Measurements from ENCODE around the gene ABCC1. TPM values are rescaled to one million over a fixed set of nuclear protein-coding genes. Genes with fewer than 3 reads are reported as not detected.

Gene ABCC1
- polyA plus RNA-seq, 3 donors: 1.4 to 23.6 (median 3.0) TPM

- TF ChIP-seq CTCF (IDR thresholded peaks at IDR 0.05): no peak
- no peak overlapping the region for H3K4me3 Mint-ChIP-seq
These were observed 36.8 kb downstream of the ABCC1 start for GRCh38 chr16:15986261-15986660.

GRCh38 chr16:15988268-15989013, 39.0 kb downstream of the ABCC1 start:
- H3K4me3 Mint-ChIP-seq: no peak overlapping the region
- intact Hi-C loops (cut with micrococcal nuclease): no loop called here
- TF ChIP-seq CTCF (IDR thresholded peaks at IDR 0.05): no peak
- Histone ChIP-seq H3K79me2 (ENCODE audit: insufficient read depth, low read length) (peaks cover 63% of the 10 kb centered on the region), H3K4me2 (replicated peaks; ENCODE audit: extremely low read depth, low read length, poor library complexity, severe bottlenecking) (no peak overlapping the region), H2AFZ (ENCODE audit: insufficient read depth, low read depth, low read length, poor library complexity, severe bottlenecking) (no peak overlapping the region), H3K9me3 (replicated peaks in 1 of 2; ENCODE audit: control insufficient read depth in 1 of 2, insufficient read depth in 1 of 2, low read length in 2 of 2) (no peaks in the 10 kb centered on the region), H3K9ac (ENCODE audit: insufficient read depth, low read length, poor library complexity, severe bottlenecking) (no peak overlapping the region), H3K4me1 (ENCODE audit: control insufficient read depth in 1 of 2, insufficient read depth in 2 of 2, low read length in 2 of 2) (peaks cover 9 to 15% of the 10 kb centered on the region in 2 donors), H3K36me3 (replicated peaks in 1 of 2; ENCODE audit: control insufficient read depth in 1 of 2, insufficient read depth in 2 of 2, low read length in 2 of 2) (peaks cover 0 to 22% of the 10 kb centered on the region in 2 donors), H3K4me3 (replicated peaks in 1 of 3; ENCODE audit: low read depth in 2 of 3, low read length in 3 of 3) (no peak overlapping the region), H4K20me1 (ENCODE audit: insufficient read depth, low read length) (peaks cover 100% of the 10 kb centered on the region), H3K27me3 (ENCODE audit: control insufficient read depth in 2 of 2, insufficient read depth in 2 of 2, low read length in 2 of 2) (no peaks in the 10 kb centered on the region), H3K27ac (ENCODE audit: low read depth in 1 of 2, low read length in 2 of 2) (peak overlapping the region in 1 of 2 donors; percentile 22)
- H3K4me1 Mint-ChIP-seq: peaks cover 31% of the 10 kb centered on the region
- peak overlapping the region in 6 of 7 donors; percentile 17 to 83 (median 38) for H3K27ac Mint-ChIP-seq
- 8% methylated on average over 3 of the region's 5 CpGs for WGBS (ENCODE audit: insufficient coverage)
- peaks cover 13 to 32% of the 10 kb centered on the region in 2 donors for H3K36me3 Mint-ChIP-seq
- peaks cover 0 to 4% (median 0%) of the 10 kb centered on the region in 7 donors for H3K9me3 Mint-ChIP-seq
- peaks cover 0 to 1% (median 0%) of the 10 kb centered on the region in 3 donors for H3K27me3 Mint-ChIP-seq (ENCODE audit: low read depth in 3 of 3)
- no peak for DNase-seq

More at GRCh38 chr16:15986261-15986660, 36.8 kb downstream of the ABCC1 start:
- Histone ChIP-seq H3K9ac (ENCODE audit: insufficient read depth, low read length, poor library complexity, severe bottlenecking) (no peak overlapping the region), H3K27me3 (ENCODE audit: control insufficient read depth in 2 of 2, insufficient read depth in 2 of 2, low read length in 2 of 2) (no peaks in the 10 kb centered on the region), H3K36me3 (replicated peaks in 1 of 2; ENCODE audit: control insufficient read depth in 1 of 2, insufficient read depth in 2 of 2, low read length in 2 of 2) (peaks cover 0 to 10% of the 10 kb centered on the region in 2 donors), H3K4me1 (ENCODE audit: control insufficient read depth in 1 of 2, insufficient read depth in 2 of 2, low read length in 2 of 2) (peaks cover 9 to 15% of the 10 kb centered on the region in 2 donors), H3K27ac (ENCODE audit: low read depth in 1 of 2, low read length in 2 of 2) (no peak overlapping the region), H3K79me2 (ENCODE audit: insufficient read depth, low read length) (peaks cover 63% of the 10 kb centered on the region), H4K20me1 (ENCODE audit: insufficient read depth, low read length) (peaks cover 88% of the 10 kb centered on the region), H2AFZ (ENCODE audit: insufficient read depth, low read depth, low read length, poor library complexity, severe bottlenecking) (no peak overlapping the region), H3K4me2 (replicated peaks; ENCODE audit: extremely low read depth, low read length, poor library complexity, severe bottlenecking) (no peak overlapping the region), H3K9me3 (replicated peaks in 1 of 2; ENCODE audit: control insufficient read depth in 1 of 2, insufficient read depth in 1 of 2, low read length in 2 of 2) (peaks cover 15 to 19% of the 10 kb centered on the region in 2 donors), H3K4me3 (replicated peaks in 1 of 3; ENCODE audit: low read depth in 2 of 3, low read length in 3 of 3) (no peak overlapping the region)
- Mint-ChIP-seq H3K36me3 (peaks cover 11 to 41% of the 10 kb centered on the region in 2 donors), H3K27me3 (ENCODE audit: low read depth in 3 of 3) (peaks cover 0 to 1% (median 0%) of the 10 kb centered on the region in 3 donors), H3K9me3 (peaks cover 13 to 18% (median 14%) of the 10 kb centered on the region in 7 donors), H3K4me1 (peaks cover 31% of the 10 kb centered on the region), H3K27ac (peak overlapping the region in 1 of 7 donors; percentile 61)
- DNase-seq: no peak
- intact Hi-C loops (cut with micrococcal nuclease): no loop called here
- WGBS (ENCODE audit: insufficient coverage): 100% methylated on average over 4 of the region's 9 CpGs
